GM12878 (cell line): ENCODE data around the gene DRICH1. TPM values are rescaled to one million over a fixed set of nuclear protein-coding genes. Genes with fewer than 3 reads are reported as not detected.

Source experiments
- ATAC-seq: fragments of 200-7000 bp; cut with Tn5 transposase; 3 replicates; pipeline ENCODE4 v1.9.1; 2020; ENCODE audit warnings: mild to moderate bottlenecking, moderate library complexity
- BruUV-seq: library from RNA; stranded (reverse); fragments of 400-500 nt; replicated peaks from 2 replicates; lab custom pipeline; 2021; lab: Mats Ljungman, UMichigan
- CTCF ChIA-PET: fragments of 300-600 bp; sonication (Branson Sonifier 250); formaldehyde crosslinking; extraction: SDS; loops from one replicate; lab custom pipeline; 2021; ENCODE audit warnings: inconsistent platforms; lab: Yijun Ruan, JAX
- POLR2A ChIA-PET: fragments of 350-600 bp; formaldehyde crosslinking; extraction: SDS; loops from one replicate; lab custom pipeline; 2021; ENCODE audit warnings: inconsistent platforms; lab: Charles Lee
- RAD21 ChIA-PET: fragments of 300-600 bp; sonication (Branson Sonifier 250); formaldehyde crosslinking; loops from one replicate; lab custom pipeline; 2023; ENCODE audit warnings: antibody characterized with exemption; ENCODE audit not compliant: unreplicated experiment; lab: Charles Lee
- SMC1A ChIA-PET: fragments of 300-600 bp; sonication (Branson Sonifier 250); formaldehyde crosslinking; loops from one replicate; lab custom pipeline; 2023; ENCODE audit not compliant: unreplicated experiment, uncharacterized antibody; lab: Charles Lee
- DNase-seq: peaks from one replicate; pipeline ENCODE4 v3.0.0-alpha.2; 2011; ENCODE audit warnings: low read depth, low spot score
- FAIRE-seq: peaks from 3 replicates; lab custom pipeline; 2011; peaks lifted over from hg19 to GRCh38; lab: Jason Lieb, UNC
- H2AFZ ChIP-seq: 2 replicates; pipeline ENCODE4 v1.6.0; 2011; ENCODE audit warnings: low read depth, low read length, control low read depth; ENCODE audit not compliant: control insufficient read depth
- H3K27ac ChIP-seq: 2 replicates; pipeline ENCODE4 v1.5.1; 2011; ENCODE audit warnings: control low read depth; ENCODE audit not compliant: control insufficient read depth, insufficient read depth
- H3K27me3 ChIP-seq, 2 experiments: replicated peaks in 1 of 2; 2 replicates each; pipeline versions ENCODE4 v1.6.0 to v1.6.1; 2011; ENCODE audit warnings: low read length in 1 of 2; ENCODE audit not compliant: control insufficient read depth in 2 of 2, insufficient read depth in 2 of 2
- H3K36me3 ChIP-seq, 2 experiments: 2 replicates each; pipeline ENCODE4 v1.5.1; 2011; ENCODE audit warnings: low read length in 1 of 2; ENCODE audit not compliant: control insufficient read depth in 2 of 2, insufficient read depth in 2 of 2
- H3K4me1 ChIP-seq: 2 replicates; pipeline ENCODE4 v1.6.1; 2011; ENCODE audit warnings: mild to moderate bottlenecking, low read length, moderate library complexity, mixed read lengths; ENCODE audit not compliant: control insufficient read depth, insufficient read depth
- H3K4me2 ChIP-seq: 2 replicates; pipeline ENCODE4 v1.6.0; 2011; ENCODE audit warnings: control low read depth; ENCODE audit not compliant: control insufficient read depth, insufficient read depth
- H3K4me3 ChIP-seq: fragments of 200-600 bp; sonication (generic); 2 replicates; pipeline ENCODE4 v1.5.1; 2016
- H3K79me2 ChIP-seq: 2 replicates; pipeline ENCODE4 v1.6.0; 2011; ENCODE audit warnings: low read length; ENCODE audit not compliant: control insufficient read depth, insufficient read depth
- H3K9ac ChIP-seq: 2 replicates; pipeline ENCODE4 v1.8.0; 2011; ENCODE audit warnings: low read length, control low read depth, mixed read lengths; ENCODE audit not compliant: control insufficient read depth, insufficient read depth
- H3K9me3 ChIP-seq: replicated peaks from 3 replicates; pipeline ENCODE4 v1.5.1; 2011; ENCODE audit warnings: mild to moderate bottlenecking, low read length; ENCODE audit not compliant: control insufficient read depth, insufficient read depth
- H4K20me1 ChIP-seq: 2 replicates; pipeline ENCODE4 v1.6.0; 2011; ENCODE audit not compliant: control insufficient read depth, insufficient read depth
- SIX5 ChIP-seq: IDR thresholded peaks from 2 replicates; pipeline ENCODE4 v1.6.1; 2011; ENCODE audit warnings: mild to moderate bottlenecking, low read depth, low read length, moderate library complexity; ENCODE audit not compliant: severe bottlenecking
- WGBS: methylation state at CpG from one replicate; pipeline ENCODE4 v1.1.6; 2016; ENCODE audit warnings: low lambda C conversion rate; ENCODE audit not compliant: insufficient replicate concordance, insufficient coverage; ENCODE audit errors: missing lambda C conversion rate; 5-methylcytosine and 5-hydroxymethylcytosine counted together
- in situ Hi-C: fragments of 300-500 bp; cut with MboI; formaldehyde crosslinking; loops from 9 replicates; pipeline ENCODE4 v1.14.3; 2018; ENCODE audit warnings: mixed read lengths
- intact Hi-C: fragments of 100-400 bp; cut with micrococcal nuclease; formaldehyde crosslinking; loops from one replicate; pipeline ENCODE4 v1.14.2; 2022; ENCODE audit not compliant: unreplicated experiment
- polyA plus RNA-seq, 11 experiments: library from polyadenylated mRNA; depleted of rRNA in 4 of 11; unstranded in 6 of 11; stranded (reverse) in 5 of 11; fragments of >200 nt; fragmentation: Nextera tagmentation in 4 of 11; fragmentation: Illumina TruSeq in 1 of 11; extraction: Ambion mirVana in 4 of 11; extraction: Trizol in 1 of 11; gene quantifications; 1 replicate in 1 of 11; 2 replicates in 10 of 11; pipeline versions ENCODE4 v1.2.1 to v1.2.3, GENCODE V29; 2011 to 2016; ENCODE audit warnings: inconsistent platforms in 2 of 11, missing spikeins in 2 of 11, low read depth in 1 of 11
- total RNA-seq, 4 experiments: library from RNA; depleted of rRNA in 3 of 4; stranded (reverse); fragments of >200 nt in 3 of 4; fragmentation: Illumina TruSeq in 1 of 4; extraction: Trizol in 1 of 4; gene quantifications; 2 replicates each; pipeline versions ENCODE4 v1.2.1 to v1.2.3, GENCODE V29; 2013 to 2021
- TF ChIP-seq, protein P1 (sequence below): IDR thresholded peaks from 2 replicates; pipeline ENCODE4 v1.6.1; 2012; ENCODE audit warnings: mild to moderate bottlenecking, low read depth, low read length

DRICH1 gene
- total and polyA plus RNA-seq, 10 of the 15 experiments (the other 5 are each of a cell fraction or from before 2014, with no cell fraction given) = not detected

DNA sequence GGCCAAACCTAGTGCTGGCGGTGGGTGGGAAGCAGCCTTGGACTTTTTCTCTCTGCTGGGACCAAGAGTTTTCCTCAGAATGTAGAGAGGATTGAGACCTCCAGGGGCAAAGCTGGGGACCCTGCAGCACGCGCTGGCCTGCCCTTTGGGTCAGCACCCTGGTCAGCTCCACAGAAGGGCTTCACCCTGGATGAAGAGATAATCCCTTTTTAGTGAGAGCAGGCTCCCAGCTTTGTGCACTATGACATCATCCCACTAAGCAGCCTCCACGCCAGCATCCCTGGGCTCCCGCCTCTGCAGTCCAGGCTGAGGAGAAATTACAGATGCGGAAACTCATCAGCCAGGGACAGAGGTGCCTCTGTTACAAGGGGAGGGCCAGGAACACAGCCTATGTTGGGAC, 23.5 kb downstream of the DRICH1 start:
- Histone ChIP-seq H3K4me3 (no peak overlapping the region), H3K27ac (no peak overlapping the region), H3K27me3 (peaks cover 0 to 2% of the 10 kb centered on the region in 2 experiments; a peak in 1 of 4 replicates), H3K9me3 (no peaks in the 10 kb centered on the region), H3K4me1 (no peaks in the 10 kb centered on the region; the same call in 1 of the 2 replicates), H3K4me2 (no peak overlapping the region), H3K9ac (no peak overlapping the region), H3K36me3 (no peaks in the 10 kb centered on the region), H2AFZ (no peak overlapping the region), H3K79me2 (no peaks in the 10 kb centered on the region), H4K20me1 (no peaks in the 10 kb centered on the region)
- ATAC-seq (no peak), DNase-seq (no peak), FAIRE-seq (no peak)
- WGBS = 67% methylated on average over 6 of the region's 6 CpGs
- ChIA-PET SMC1A (no interaction called here), RAD21 (no interaction called here), CTCF (no interaction called here), POLR2A (no interaction called here)
- TF ChIP-seq SIX5 = no peak
- TF ChIP-seq, protein P1, sequence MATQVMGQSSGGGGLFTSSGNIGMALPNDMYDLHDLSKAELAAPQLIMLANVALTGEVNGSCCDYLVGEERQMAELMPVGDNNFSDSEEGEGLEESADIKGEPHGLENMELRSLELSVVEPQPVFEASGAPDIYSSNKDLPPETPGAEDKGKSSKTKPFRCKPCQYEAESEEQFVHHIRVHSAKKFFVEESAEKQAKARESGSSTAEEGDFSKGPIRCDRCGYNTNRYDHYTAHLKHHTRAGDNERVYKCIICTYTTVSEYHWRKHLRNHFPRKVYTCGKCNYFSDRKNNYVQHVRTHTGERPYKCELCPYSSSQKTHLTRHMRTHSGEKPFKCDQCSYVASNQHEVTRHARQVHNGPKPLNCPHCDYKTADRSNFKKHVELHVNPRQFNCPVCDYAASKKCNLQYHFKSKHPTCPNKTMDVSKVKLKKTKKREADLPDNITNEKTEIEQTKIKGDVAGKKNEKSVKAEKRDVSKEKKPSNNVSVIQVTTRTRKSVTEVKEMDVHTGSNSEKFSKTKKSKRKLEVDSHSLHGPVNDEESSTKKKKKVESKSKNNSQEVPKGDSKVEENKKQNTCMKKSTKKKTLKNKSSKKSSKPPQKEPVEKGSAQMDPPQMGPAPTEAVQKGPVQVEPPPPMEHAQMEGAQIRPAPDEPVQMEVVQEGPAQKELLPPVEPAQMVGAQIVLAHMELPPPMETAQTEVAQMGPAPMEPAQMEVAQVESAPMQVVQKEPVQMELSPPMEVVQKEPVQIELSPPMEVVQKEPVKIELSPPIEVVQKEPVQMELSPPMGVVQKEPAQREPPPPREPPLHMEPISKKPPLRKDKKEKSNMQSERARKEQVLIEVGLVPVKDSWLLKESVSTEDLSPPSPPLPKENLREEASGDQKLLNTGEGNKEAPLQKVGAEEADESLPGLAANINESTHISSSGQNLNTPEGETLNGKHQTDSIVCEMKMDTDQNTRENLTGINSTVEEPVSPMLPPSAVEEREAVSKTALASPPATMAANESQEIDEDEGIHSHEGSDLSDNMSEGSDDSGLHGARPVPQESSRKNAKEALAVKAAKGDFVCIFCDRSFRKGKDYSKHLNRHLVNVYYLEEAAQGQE = peak; percentile 78
- no TSS peak for BruUV-seq
- intact Hi-C loops (no loop called here), in situ Hi-C loops (loop anchor here (5.0 kb wide), 1 partner anchor 49 kb away; no protein-coding TSS in a partner anchor)
